Stimulated activated naive CD8-positive, alpha-beta T cell treated with anti-CD3 and anti-CD28 coated beads, Interleukin-15, Interleukin-2, amounts not matched to agents 100 ng/mL and 50 ng/mL, for 24 hours (primary cell): ENCODE measurements around the gene UBE2E2.

Source experiments
- H3K27ac Mint-ChIP-seq: one replicate; pipeline ENCODE4 v1.8.0; 2021; ENCODE audit warnings: mild to moderate bottlenecking, mixed read lengths
- H3K27me3 Mint-ChIP-seq: one replicate; pipeline ENCODE4 v1.8.0; 2021; ENCODE audit warnings: mixed read lengths
- H3K36me3 Mint-ChIP-seq: one replicate; pipeline ENCODE4 v1.8.0; 2021; ENCODE audit warnings: low read depth, mixed read lengths
- H3K4me1 Mint-ChIP-seq: one replicate; pipeline ENCODE4 v1.8.0; 2021; ENCODE audit warnings: low read depth, mixed read lengths
- H3K4me3 Mint-ChIP-seq: one replicate; pipeline ENCODE4 v1.8.0; 2021; ENCODE audit warnings: mild to moderate bottlenecking, mixed read lengths
- H3K9me3 Mint-ChIP-seq: one replicate; pipeline ENCODE4 v1.8.0; 2021; ENCODE audit warnings: mixed read lengths

UBE2E2 gene

GRCh38 chr3:23241256-23241655 lies 38.1 kb downstream of the UBE2E2 start:
- Mint-ChIP-seq H3K36me3 (no peaks in the 10 kb centered on the region), H3K4me1 (peaks cover 38% of the 10 kb centered on the region), H3K27me3 (no peaks in the 10 kb centered on the region), H3K27ac (no peak overlapping the region), H3K9me3 (no peaks in the 10 kb centered on the region), H3K4me3 (no peak overlapping the region)

DNA sequence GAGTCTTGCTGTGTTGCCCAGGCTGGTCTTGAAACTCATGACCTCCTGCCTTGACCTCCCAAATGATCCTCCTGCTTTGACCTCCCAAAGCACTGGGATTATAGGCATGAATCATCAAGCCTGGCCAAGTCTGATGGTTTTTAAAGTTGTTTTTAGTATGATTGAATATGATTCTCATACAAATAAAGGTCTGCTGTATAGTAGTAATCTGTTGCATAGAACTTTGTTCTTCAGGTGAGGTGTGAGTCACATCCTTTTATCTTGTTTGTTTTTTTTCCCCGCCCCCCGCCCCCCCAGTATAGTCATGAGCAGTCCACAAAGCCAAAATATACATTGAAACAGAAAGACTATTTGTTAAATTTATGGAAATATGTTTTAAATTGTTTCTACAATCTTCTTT lies 39.0 kb downstream of the UBE2E2 start:
- no peak overlapping the region for H3K4me3 Mint-ChIP-seq
- H3K27ac Mint-ChIP-seq, result no peak overlapping the region
- H3K27me3 Mint-ChIP-seq, result no peaks in the 10 kb centered on the region
- H3K9me3 Mint-ChIP-seq, result no peaks in the 10 kb centered on the region
- H3K36me3 Mint-ChIP-seq, result no peaks in the 10 kb centered on the region
- H3K4me1 Mint-ChIP-seq, result peaks cover 29% of the 10 kb centered on the region

- no peaks in the 10 kb centered on the region for H3K27me3 Mint-ChIP-seq
- H3K4me3 Mint-ChIP-seq, result no peak overlapping the region
- H3K9me3 Mint-ChIP-seq, result no peaks in the 10 kb centered on the region
- peaks cover 33% of the 10 kb centered on the region for H3K4me1 Mint-ChIP-seq
- peaks cover 9% of the 10 kb centered on the region for H3K36me3 Mint-ChIP-seq
- no peak overlapping the region for H3K27ac Mint-ChIP-seq
Measured at GRCh38 chr3:23244324-23245041, 41.4 kb downstream of the UBE2E2 start.

GRCh38 chr3:23246651-23247050 lies 43.5 kb downstream of the UBE2E2 start:
- H3K27ac Mint-ChIP-seq, result no peak overlapping the region
- H3K9me3 Mint-ChIP-seq, result no peaks in the 10 kb centered on the region

GRCh38 chr3:23248594-23249131 lies 45.5 kb downstream of the UBE2E2 start:
- H3K27me3 Mint-ChIP-seq, result no peaks in the 10 kb centered on the region
- no peaks in the 10 kb centered on the region for H3K9me3 Mint-ChIP-seq
- peaks cover 9% of the 10 kb centered on the region for H3K36me3 Mint-ChIP-seq
- peaks cover 42% of the 10 kb centered on the region for H3K4me1 Mint-ChIP-seq
- no peak overlapping the region for H3K27ac Mint-ChIP-seq
- no peak overlapping the region for H3K4me3 Mint-ChIP-seq

More at GRCh38 chr3:23246651-23247050, 43.5 kb downstream of the UBE2E2 start:
- peaks cover 9% of the 10 kb centered on the region for H3K36me3 Mint-ChIP-seq
- no peak overlapping the region for H3K4me3 Mint-ChIP-seq
- peaks cover 44% of the 10 kb centered on the region for H3K4me1 Mint-ChIP-seq
- no peaks in the 10 kb centered on the region for H3K27me3 Mint-ChIP-seq

- no peak overlapping the region for H3K27ac Mint-ChIP-seq
- peaks cover 9% of the 10 kb centered on the region for H3K36me3 Mint-ChIP-seq
- H3K27me3 Mint-ChIP-seq, result no peaks in the 10 kb centered on the region
- H3K4me3 Mint-ChIP-seq, result no peak overlapping the region
- H3K4me1 Mint-ChIP-seq, result peaks cover 46% of the 10 kb centered on the region
- H3K9me3 Mint-ChIP-seq, result no peaks in the 10 kb centered on the region
Measured at GRCh38 chr3:23249961-23250360, 46.8 kb downstream of the UBE2E2 start.

DNA sequence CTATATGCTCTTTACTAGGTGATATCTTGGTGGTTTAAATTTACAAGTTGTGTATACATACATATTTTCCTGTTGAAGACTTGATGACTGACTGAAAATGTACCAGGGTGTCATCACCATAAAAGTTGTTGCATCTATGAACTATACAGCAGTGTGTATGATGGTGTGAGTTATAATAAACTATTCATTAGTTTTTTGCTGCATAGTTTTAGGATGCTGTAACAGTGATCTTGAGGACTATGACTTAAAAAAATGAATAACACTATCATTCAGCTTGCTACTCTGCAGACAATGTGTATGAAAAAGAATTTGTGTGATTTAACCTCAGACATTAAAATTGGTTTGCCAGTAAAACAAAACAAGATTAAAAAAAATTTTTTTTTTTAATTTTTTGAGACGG lies 49.0 kb downstream of the UBE2E2 start:
- H3K4me3 Mint-ChIP-seq, result no peak overlapping the region
- no peaks in the 10 kb centered on the region for H3K27me3 Mint-ChIP-seq
- no peaks in the 10 kb centered on the region for H3K9me3 Mint-ChIP-seq
- H3K36me3 Mint-ChIP-seq, result peaks cover 9% of the 10 kb centered on the region
- H3K27ac Mint-ChIP-seq, result no peak overlapping the region
- peaks cover 52% of the 10 kb centered on the region for H3K4me1 Mint-ChIP-seq

DNA sequence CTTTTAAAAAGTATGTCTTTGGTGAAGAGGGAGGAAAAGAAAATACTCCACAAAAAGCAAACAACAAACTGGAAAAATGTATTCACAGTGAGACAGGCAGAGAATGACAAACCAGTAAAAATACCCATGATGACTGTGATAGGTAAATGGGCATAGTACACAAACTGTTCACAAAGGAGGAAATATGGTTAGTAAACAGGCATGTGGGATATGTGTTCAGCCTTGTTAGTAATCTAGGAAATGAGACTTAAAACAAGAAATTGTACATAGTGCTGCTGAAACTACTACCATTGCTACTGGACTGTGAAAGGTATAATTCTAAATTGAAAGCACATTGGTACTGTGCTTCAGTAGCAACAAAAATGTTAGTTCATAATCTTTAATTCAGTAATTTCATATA lies 50.1 kb downstream of the UBE2E2 start:
- Mint-ChIP-seq H3K4me3 (no peak overlapping the region), H3K36me3 (peaks cover 8% of the 10 kb centered on the region), H3K4me1 (peaks cover 49% of the 10 kb centered on the region), H3K9me3 (peaks cover 5% of the 10 kb centered on the region), H3K27ac (no peak overlapping the region), H3K27me3 (no peaks in the 10 kb centered on the region)

- Mint-ChIP-seq H3K4me3 (no peak overlapping the region), H3K9me3 (peaks cover 5% of the 10 kb centered on the region), H3K27ac (no peak overlapping the region), H3K27me3 (no peaks in the 10 kb centered on the region), H3K36me3 (peaks cover 5% of the 10 kb centered on the region), H3K4me1 (peaks cover 41% of the 10 kb centered on the region)
Measured at GRCh38 chr3:23254282-23254681, 51.2 kb downstream of the UBE2E2 start.

GRCh38 chr3:23254835-23255234 lies 51.7 kb downstream of the UBE2E2 start:
- Mint-ChIP-seq H3K27me3 (no peaks in the 10 kb centered on the region), H3K4me1 (peaks cover 38% of the 10 kb centered on the region), H3K27ac (no peak overlapping the region), H3K36me3 (peaks cover 5% of the 10 kb centered on the region), H3K9me3 (peaks cover 5% of the 10 kb centered on the region), H3K4me3 (no peak overlapping the region)

DNA sequence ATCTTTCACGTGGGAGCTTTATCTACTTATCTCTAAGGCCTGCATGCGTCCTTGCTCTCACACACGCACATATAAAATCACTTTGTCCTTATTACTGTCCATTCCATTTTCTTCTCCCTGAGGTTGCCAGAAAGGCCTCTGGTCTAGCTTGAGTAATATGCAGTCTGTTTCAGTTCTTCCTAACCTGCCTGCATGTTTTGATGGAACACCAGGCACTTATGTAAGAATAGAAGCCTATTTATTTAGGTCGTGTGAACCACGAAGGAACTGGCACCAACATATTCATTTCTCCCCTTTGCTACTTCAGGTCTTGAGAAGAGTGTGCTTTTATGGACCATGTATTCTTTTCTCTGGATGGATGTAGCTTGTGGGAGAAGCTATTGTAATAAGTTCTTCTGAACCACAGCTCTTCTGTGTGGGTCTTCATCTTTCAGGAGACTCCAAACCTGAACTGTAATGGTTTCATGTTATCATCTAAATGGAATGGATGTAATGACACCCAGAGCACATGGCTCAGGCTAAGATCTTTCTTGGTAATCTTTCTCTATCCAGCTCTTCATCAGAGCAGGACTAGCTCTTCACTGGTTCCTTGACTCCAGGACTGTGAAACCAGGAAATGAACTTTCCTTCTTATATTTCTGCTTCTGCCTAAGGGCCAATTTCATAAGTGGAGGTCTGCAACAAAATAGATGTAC lies 53.8 kb downstream of the UBE2E2 start:
- Mint-ChIP-seq H3K4me3 (no peak overlapping the region), H3K27ac (no peak overlapping the region)

GRCh38 chr3:23258110-23258509 lies 55.0 kb downstream of the UBE2E2 start:
- H3K27ac Mint-ChIP-seq, result no peak overlapping the region
- H3K36me3 Mint-ChIP-seq, result peaks cover 5% of the 10 kb centered on the region
- peaks cover 18% of the 10 kb centered on the region for H3K4me1 Mint-ChIP-seq
- H3K9me3 Mint-ChIP-seq, result peaks cover 10% of the 10 kb centered on the region
- H3K27me3 Mint-ChIP-seq, result no peaks in the 10 kb centered on the region
- H3K4me3 Mint-ChIP-seq, result no peak overlapping the region

More for the DNA sequence above, 53.8 kb downstream of the UBE2E2 start:
- Mint-ChIP-seq H3K27me3 (no peaks in the 10 kb centered on the region), H3K4me1 (peaks cover 22% of the 10 kb centered on the region), H3K9me3 (peaks cover 10% of the 10 kb centered on the region), H3K36me3 (peaks cover 5% of the 10 kb centered on the region)

- H3K4me3 Mint-ChIP-seq, result no peak overlapping the region
- H3K36me3 Mint-ChIP-seq, result peaks cover 5% of the 10 kb centered on the region
- H3K27me3 Mint-ChIP-seq, result no peaks in the 10 kb centered on the region
- H3K4me1 Mint-ChIP-seq, result peaks cover 11% of the 10 kb centered on the region
- no peak overlapping the region for H3K27ac Mint-ChIP-seq
- peaks cover 10% of the 10 kb centered on the region for H3K9me3 Mint-ChIP-seq
Measured at GRCh38 chr3:23259515-23259914, 56.4 kb downstream of the UBE2E2 start.

DNA sequence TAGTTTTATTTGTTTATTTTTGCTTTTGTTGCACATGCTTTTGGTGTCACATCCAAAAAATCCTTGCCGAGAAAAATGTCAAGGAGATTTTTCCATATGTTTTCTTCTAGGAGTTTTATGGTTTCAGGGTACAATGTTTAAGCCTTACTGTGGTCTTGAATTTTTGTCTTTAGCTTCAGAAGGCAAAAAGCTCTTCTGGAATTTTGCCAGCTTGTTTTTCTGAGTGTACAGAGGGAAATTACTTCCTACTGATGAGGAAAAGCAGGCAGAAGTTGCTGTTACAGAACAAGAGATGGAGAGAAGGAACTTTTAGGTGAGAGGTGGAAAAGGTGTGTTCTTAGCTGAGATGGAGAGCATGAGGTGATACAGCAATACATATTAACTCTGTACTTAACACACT lies 59.6 kb downstream of the UBE2E2 start:
- Mint-ChIP-seq H3K4me1 (peaks cover 8% of the 10 kb centered on the region), H3K9me3 (peaks cover 15% of the 10 kb centered on the region), H3K27ac (no peak overlapping the region), H3K4me3 (no peak overlapping the region), H3K27me3 (no peaks in the 10 kb centered on the region), H3K36me3 (peaks cover 16% of the 10 kb centered on the region)

DNA sequence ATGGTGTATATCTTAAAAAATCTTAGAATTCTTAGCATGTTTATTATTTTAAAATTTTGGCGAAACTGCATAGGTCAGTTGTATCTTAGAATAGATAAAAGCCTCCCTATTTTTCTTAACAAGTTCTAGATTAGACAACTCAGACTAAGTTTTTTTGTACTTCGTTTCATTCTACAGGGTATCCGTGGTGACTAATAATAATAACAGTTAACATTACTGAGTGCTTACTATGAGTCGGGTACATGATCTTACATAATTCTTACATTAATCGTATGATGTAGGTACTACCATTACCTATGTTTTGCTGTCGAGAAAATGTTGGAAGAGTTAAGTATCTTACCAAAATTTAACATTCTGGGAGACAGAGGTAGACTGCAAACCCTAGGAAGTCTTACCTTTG lies 60.7 kb downstream of the UBE2E2 start:
- H3K9me3 Mint-ChIP-seq, result peaks cover 10% of the 10 kb centered on the region
- H3K27ac Mint-ChIP-seq, result no peak overlapping the region
- no peaks in the 10 kb centered on the region for H3K27me3 Mint-ChIP-seq
- H3K4me3 Mint-ChIP-seq, result no peak overlapping the region
- H3K36me3 Mint-ChIP-seq, result peaks cover 11% of the 10 kb centered on the region
- peaks cover 5% of the 10 kb centered on the region for H3K4me1 Mint-ChIP-seq
